NCI-H510A (cell line): ENCODE measurements around the gene AGAP1.

Experiments used
- DNase-seq: peaks from one replicate; lab custom pipeline; 2025; lab: John Stamatoyannopoulos, UW

The AGAP1 gene

GRCh38 chr2:235550378-235550760 lies 56.5 kb downstream of the AGAP1 start:
- DNase-seq = no peak

GRCh38 chr2:235550946-235551345 lies 57.1 kb downstream of the AGAP1 start:
- DNase-seq = no peak

GRCh38 chr2:235551965-235552364 lies 58.1 kb downstream of the AGAP1 start:
- DNase-seq = peak; percentile 45

- DNase-seq = no peak
Measured at GRCh38 chr2:235552671-235553070, 58.8 kb downstream of the AGAP1 start.

GRCh38 chr2:235553291-235553690 lies 59.4 kb downstream of the AGAP1 start:
- DNase-seq = no peak

GRCh38 chr2:235553696-235554100 lies 59.9 kb downstream of the AGAP1 start:
- DNase-seq = no peak

- DNase-seq = no peak
Measured at GRCh38 chr2:235554385-235554784, 60.5 kb downstream of the AGAP1 start.

- DNase-seq = no peak
Measured at GRCh38 chr2:235554936-235555335, 61.1 kb downstream of the AGAP1 start.

- DNase-seq = no peak
Measured at GRCh38 chr2:235555371-235555770, 61.5 kb downstream of the AGAP1 start.

GRCh38 chr2:235556086-235556485 lies 62.2 kb downstream of the AGAP1 start:
- DNase-seq = no peak

- no peak for DNase-seq
Measured at GRCh38 chr2:235556901-235557300, 63.1 kb downstream of the AGAP1 start.

- no peak for DNase-seq
Measured at GRCh38 chr2:235557903-235558302, 64.1 kb downstream of the AGAP1 start.

- DNase-seq = no peak
Measured at GRCh38 chr2:235558572-235558971, 64.7 kb downstream of the AGAP1 start.

- no peak for DNase-seq
Measured at GRCh38 chr2:235560345-235560744, 66.5 kb downstream of the AGAP1 start.

GRCh38 chr2:235561450-235561849 lies 67.6 kb downstream of the AGAP1 start:
- DNase-seq = no peak

- DNase-seq = no peak
Measured at GRCh38 chr2:235562065-235562747, 68.4 kb downstream of the AGAP1 start.

GRCh38 chr2:235563056-235563910 lies 69.4 kb downstream of the AGAP1 start:
- DNase-seq = no peak

GRCh38 chr2:235564066-235564465 lies 70.2 kb downstream of the AGAP1 start:
- no peak for DNase-seq

- peak; percentile 64 for DNase-seq
Measured at GRCh38 chr2:235564884-235565530, 71.2 kb downstream of the AGAP1 start.

- no peak for DNase-seq
Measured at GRCh38 chr2:235566415-235566814, 72.6 kb downstream of the AGAP1 start.

GRCh38 chr2:235566931-235567495 lies 73.2 kb downstream of the AGAP1 start:
- no peak for DNase-seq

- no peak for DNase-seq
Measured at GRCh38 chr2:235567842-235568241, 74.0 kb downstream of the AGAP1 start.

- DNase-seq = no peak
Measured at GRCh38 chr2:235568431-235568830, 74.6 kb downstream of the AGAP1 start.
